ENCODE results near the gene PTPRG.

- TF ChIP-seq POLR2A (IDR thresholded peaks at IDR 0.05) (no peak), CTCF (IDR thresholded peaks at IDR 0.05) (no peak)
Measured at GRCh38 chr3:61617041-61617440, 55.7 kb downstream of the PTPRG start.
